Measurements from ENCODE around the gene RREB1. TPM values are rescaled to one million over a fixed set of nuclear protein-coding genes. Genes with fewer than 3 reads are reported as not detected.

RREB1 gene
- total and polyA plus RNA-seq, 2 experiments from 2014 or later, result 8.5 to 25.5 TPM

- Mint-ChIP-seq H3K4me3 (no peak overlapping the region), H3K36me3 (ENCODE audit: low read depth) (peaks cover 17% of the 10 kb centered on the region), H3K4me1 (peaks cover 10% of the 10 kb centered on the region; the same call in 2 of the 3 replicates), H3K27ac (no peak overlapping the region), H3K9me3 (no peaks in the 10 kb centered on the region), H3K27me3 (ENCODE audit: insufficient read depth, low read depth, poor library complexity) (peaks cover 7% of the 10 kb centered on the region)
- Histone ChIP-seq H3F3A (replicated peaks; ENCODE audit: low read depth) (no peaks in the 10 kb centered on the region), H3K27me3 (ENCODE audit: insufficient read depth) (no peaks in the 10 kb centered on the region), H3K4me3 (no peak overlapping the region), H3K79me2 (replicated peaks; ENCODE audit: insufficient read depth) (no peaks in the 10 kb centered on the region), H3K27ac (ENCODE audit: low read depth) (no peak overlapping the region), H3K9me2 (ENCODE audit: insufficient read depth) (no peaks in the 10 kb centered on the region), H3K4me1 (ENCODE audit: insufficient read depth) (peaks cover 6% of the 10 kb centered on the region; the same call in 1 of the 2 replicates), H2AFZ (no peak overlapping the region), H3K36me3 (ENCODE audit: insufficient read depth) (no peaks in the 10 kb centered on the region; the same call in 1 of the 2 replicates), H4K20me1 (replicated peaks; ENCODE audit: insufficient read depth) (no peaks in the 10 kb centered on the region), H3K4me2 (no peak overlapping the region)
- ATAC-seq (no peak), DNase-seq (ENCODE audit: low spot score) (no peak)
- TF ChIP-seq EZH2phosphoT487 (IDR thresholded peaks at IDR 0.05; ENCODE audit: unreplicated experiment) (no peak), JUNB (IDR thresholded peaks at IDR 0.05; ENCODE audit: unreplicated experiment) (no peak), ETS1 (IDR thresholded peaks at IDR 0.05) (no peak), POLR2AphosphoS5 (IDR thresholded peaks at IDR 0.05; ENCODE audit: low read depth) (no peak), ZNF331 (CRISPR knock-in tag; IDR thresholded peaks at IDR 0.05; ENCODE audit: low read depth) (no peak), STAT1 (IDR thresholded peaks at IDR 0.05; ENCODE audit: unreplicated experiment) (no peak), ZNF114 (CRISPR knock-in tag; IDR thresholded peaks at IDR 0.05) (no peak), EZH2 (IDR thresholded peaks at IDR 0.05; ENCODE audit: low read depth, unreplicated experiment) (no peak), CREB1 (CRISPR knock-in tag; IDR thresholded peaks at IDR 0.05; ENCODE audit: low read depth) (no peak), NANOG (IDR thresholded peaks at IDR 0.05; ENCODE audit: borderline replicate concordance) (no peak)
- TF ChIP-seq, protein P1, sequence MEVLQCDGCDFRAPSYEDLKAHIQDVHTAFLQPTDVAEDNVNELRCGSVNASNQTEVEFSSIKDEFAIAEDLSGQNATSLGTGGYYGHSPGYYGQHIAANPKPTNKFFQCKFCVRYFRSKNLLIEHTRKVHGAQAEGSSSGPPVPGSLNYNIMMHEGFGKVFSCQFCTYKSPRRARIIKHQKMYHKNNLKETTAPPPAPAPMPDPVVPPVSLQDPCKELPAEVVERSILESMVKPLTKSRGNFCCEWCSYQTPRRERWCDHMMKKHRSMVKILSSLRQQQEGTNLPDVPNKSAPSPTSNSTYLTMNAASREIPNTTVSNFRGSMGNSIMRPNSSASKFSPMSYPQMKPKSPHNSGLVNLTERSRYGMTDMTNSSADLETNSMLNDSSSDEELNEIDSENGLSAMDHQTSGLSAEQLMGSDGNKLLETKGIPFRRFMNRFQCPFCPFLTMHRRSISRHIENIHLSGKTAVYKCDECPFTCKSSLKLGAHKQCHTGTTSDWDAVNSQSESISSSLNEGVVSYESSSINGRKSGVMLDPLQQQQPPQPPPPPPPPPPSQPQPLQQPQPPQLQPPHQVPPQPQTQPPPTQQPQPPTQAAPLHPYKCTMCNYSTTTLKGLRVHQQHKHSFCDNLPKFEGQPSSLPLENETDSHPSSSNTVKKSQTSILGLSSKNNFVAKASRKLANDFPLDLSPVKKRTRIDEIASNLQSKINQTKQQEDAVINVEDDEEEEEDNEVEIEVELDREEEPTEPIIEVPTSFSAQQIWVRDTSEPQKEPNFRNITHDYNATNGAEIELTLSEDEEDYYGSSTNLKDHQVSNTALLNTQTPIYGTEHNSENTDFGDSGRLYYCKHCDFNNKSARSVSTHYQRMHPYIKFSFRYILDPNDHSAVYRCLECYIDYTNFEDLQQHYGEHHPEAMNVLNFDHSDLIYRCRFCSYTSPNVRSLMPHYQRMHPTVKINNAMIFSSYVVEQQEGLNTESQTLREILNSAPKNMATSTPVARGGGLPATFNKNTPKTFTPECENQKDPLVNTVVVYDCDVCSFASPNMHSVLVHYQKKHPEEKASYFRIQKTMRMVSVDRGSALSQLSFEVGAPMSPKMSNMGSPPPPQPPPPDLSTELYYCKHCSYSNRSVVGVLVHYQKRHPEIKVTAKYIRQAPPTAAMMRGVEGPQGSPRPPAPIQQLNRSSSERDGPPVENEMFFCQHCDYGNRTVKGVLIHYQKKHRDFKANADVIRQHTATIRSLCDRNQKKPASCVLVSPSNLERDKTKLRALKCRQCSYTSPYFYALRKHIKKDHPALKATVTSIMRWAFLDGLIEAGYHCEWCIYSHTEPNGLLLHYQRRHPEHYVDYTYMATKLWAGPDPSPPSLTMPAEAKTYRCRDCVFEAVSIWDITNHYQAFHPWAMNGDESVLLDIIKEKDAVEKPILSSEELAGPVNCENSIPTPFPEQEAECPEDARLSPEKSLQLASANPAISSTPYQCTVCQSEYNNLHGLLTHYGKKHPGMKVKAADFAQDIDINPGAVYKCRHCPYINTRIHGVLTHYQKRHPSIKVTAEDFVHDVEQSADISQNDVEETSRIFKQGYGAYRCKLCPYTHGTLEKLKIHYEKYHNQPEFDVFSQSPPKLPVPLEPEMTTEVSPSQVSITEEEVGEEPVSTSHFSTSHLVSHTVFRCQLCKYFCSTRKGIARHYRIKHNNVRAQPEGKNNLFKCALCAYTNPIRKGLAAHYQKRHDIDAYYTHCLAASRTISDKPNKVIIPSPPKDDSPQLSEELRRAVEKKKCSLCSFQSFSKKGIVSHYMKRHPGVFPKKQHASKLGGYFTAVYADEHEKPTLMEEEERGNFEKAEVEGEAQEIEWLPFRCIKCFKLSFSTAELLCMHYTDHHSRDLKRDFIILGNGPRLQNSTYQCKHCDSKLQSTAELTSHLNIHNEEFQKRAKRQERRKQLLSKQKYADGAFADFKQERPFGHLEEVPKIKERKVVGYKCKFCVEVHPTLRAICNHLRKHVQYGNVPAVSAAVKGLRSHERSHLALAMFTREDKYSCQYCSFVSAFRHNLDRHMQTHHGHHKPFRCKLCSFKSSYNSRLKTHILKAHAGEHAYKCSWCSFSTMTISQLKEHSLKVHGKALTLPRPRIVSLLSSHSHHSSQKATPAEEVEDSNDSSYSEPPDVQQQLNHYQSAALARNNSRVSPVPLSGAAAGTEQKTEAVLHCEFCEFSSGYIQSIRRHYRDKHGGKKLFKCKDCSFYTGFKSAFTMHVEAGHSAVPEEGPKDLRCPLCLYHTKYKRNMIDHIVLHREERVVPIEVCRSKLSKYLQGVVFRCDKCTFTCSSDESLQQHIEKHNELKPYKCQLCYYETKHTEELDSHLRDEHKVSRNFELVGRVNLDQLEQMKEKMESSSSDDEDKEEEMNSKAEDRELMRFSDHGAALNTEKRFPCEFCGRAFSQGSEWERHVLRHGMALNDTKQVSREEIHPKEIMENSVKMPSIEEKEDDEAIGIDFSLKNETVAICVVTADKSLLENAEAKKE (CRISPR knock-in tag; IDR thresholded peaks at IDR 0.05), result no peak
- TF ChIP-seq, protein P2, sequence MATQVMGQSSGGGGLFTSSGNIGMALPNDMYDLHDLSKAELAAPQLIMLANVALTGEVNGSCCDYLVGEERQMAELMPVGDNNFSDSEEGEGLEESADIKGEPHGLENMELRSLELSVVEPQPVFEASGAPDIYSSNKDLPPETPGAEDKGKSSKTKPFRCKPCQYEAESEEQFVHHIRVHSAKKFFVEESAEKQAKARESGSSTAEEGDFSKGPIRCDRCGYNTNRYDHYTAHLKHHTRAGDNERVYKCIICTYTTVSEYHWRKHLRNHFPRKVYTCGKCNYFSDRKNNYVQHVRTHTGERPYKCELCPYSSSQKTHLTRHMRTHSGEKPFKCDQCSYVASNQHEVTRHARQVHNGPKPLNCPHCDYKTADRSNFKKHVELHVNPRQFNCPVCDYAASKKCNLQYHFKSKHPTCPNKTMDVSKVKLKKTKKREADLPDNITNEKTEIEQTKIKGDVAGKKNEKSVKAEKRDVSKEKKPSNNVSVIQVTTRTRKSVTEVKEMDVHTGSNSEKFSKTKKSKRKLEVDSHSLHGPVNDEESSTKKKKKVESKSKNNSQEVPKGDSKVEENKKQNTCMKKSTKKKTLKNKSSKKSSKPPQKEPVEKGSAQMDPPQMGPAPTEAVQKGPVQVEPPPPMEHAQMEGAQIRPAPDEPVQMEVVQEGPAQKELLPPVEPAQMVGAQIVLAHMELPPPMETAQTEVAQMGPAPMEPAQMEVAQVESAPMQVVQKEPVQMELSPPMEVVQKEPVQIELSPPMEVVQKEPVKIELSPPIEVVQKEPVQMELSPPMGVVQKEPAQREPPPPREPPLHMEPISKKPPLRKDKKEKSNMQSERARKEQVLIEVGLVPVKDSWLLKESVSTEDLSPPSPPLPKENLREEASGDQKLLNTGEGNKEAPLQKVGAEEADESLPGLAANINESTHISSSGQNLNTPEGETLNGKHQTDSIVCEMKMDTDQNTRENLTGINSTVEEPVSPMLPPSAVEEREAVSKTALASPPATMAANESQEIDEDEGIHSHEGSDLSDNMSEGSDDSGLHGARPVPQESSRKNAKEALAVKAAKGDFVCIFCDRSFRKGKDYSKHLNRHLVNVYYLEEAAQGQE (IDR thresholded peaks at IDR 0.05; ENCODE audit: unreplicated experiment), result no peak
- TF ChIP-seq, protein P3, sequence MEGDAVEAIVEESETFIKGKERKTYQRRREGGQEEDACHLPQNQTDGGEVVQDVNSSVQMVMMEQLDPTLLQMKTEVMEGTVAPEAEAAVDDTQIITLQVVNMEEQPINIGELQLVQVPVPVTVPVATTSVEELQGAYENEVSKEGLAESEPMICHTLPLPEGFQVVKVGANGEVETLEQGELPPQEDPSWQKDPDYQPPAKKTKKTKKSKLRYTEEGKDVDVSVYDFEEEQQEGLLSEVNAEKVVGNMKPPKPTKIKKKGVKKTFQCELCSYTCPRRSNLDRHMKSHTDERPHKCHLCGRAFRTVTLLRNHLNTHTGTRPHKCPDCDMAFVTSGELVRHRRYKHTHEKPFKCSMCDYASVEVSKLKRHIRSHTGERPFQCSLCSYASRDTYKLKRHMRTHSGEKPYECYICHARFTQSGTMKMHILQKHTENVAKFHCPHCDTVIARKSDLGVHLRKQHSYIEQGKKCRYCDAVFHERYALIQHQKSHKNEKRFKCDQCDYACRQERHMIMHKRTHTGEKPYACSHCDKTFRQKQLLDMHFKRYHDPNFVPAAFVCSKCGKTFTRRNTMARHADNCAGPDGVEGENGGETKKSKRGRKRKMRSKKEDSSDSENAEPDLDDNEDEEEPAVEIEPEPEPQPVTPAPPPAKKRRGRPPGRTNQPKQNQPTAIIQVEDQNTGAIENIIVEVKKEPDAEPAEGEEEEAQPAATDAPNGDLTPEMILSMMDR (conservative IDR thresholded peaks at IDR 0.05; ENCODE audit: low read depth in 2 of 2), result no peak
Observed at GRCh38 chr6:7234547-7234946, 126.8 kb downstream of the RREB1 start.

Data from GM23338 (cell line).